IPS DF 19.7 (cell line): ENCODE results near the gene CFAP20DC.
"Not testable (repeated sequence)": the region's sequence is repeated elsewhere in the genome, so short reads cannot be mapped to it uniquely, and the experiment has no call there.

Experiments
- DNase-seq: peaks from one replicate; pipeline ENCODE4 v3.0.0-alpha.2; 2013; ENCODE audit warnings: low read depth, low spot score

CFAP20DC gene

DNA sequence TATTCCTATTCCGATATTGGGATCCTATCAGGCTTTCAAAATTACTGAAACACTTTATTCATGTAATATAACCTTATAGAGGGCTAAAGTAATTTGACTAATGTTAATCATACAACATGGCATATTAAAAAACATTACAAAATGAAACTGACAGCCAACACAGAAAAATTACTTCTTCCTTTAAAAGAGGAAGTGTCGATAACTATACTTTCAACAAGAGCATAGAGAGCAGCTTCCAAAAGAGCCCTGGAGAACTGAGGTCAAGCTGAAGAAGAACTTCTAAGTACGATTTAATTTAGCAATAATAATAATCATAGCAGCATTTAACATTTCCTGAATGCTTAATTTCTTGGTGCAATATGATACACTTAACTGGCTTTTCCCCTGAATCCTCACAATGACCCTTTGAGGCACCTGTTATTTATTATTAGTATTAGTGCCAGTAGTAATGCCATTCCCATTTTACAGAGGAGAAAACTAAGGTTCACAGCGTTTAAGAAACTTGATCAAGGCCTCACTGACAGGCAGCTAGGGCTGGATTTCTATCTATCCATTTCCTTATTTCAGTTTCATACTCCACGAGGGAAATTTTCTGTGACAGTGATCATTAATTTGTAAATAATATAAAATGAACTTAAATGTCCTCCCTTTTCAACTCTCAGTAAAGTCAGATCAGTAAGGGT lies 181.6 kb downstream of the CFAP20DC start:
- DNase-seq = no peak

DNA sequence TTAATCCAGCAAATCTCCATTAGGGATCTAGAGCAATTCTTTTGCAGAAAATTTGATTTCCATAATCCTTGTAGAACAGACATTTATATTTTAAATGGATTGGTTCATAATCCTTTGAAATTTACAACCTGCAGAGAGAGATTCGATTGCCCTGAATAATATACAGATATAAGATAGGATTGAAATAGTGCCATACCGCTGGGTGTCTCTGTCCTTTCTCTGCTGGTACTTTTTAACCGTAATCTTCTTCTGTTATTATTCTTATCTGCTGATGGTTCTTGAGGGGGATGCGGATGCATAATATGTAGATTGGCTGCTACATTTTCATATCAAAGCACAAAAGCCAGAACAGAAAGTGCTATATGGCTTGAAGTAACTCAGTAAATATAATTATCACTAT lies 182.2 kb downstream of the CFAP20DC start:
- DNase-seq = no peak

DNA sequence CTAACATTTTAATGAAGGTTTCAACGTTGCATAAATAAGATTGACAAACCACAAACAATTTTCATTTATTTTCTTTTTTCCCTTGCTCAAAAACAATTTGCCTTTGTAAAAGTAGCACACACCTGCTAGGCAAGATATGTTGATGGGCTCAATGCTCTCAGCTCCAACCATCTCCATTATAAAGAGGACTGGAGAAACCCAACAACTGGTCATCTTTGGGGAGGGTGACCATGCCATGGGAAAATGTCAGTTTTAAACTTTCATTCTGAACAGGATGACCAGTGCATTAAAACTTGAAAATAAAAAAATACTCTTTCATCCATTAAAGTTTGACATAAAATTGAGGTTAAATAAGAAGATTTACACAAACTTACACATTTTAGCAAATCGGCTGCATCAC lies 183.7 kb downstream of the CFAP20DC start:
- DNase-seq = no peak

DNA sequence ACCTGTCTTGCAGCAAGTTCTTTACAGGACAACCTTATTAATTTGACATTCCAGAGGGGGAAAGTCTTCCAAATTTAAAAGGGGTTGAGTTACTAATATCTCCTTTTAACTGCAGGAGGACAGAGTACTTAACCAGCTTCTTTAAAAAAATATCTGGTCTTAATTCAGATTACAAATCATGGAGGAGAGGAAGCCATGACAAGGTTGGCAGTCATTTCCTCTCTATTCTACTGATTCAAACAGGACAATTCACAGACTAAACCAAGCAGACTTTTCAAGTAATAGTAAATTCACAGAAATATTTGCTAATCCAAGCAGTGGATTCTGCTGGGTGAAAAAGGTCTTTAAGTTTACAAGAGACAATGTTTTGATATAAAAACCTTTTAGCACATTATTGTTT lies 185.3 kb downstream of the CFAP20DC start:
- DNase-seq = no peak

DNA sequence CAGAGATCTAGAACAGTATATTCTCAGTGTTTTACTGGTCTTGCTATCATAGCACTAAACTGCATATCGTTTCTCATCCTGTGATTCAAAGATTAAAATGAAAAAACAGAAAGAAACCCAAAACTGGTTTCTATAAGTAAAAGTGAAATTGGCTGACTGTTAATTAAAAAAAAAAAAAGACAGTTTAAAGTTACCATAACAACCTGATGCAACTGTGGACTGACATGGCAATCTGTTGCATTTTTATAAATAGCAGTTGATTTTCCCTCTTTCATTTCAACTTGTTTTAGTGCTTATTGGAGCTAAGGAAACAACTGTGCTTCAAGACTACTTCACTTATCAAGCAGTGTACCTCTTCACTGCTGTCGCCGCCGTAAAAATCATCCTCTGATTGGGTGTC lies 186.6 kb downstream of the CFAP20DC start:
- no peak for DNase-seq

DNA sequence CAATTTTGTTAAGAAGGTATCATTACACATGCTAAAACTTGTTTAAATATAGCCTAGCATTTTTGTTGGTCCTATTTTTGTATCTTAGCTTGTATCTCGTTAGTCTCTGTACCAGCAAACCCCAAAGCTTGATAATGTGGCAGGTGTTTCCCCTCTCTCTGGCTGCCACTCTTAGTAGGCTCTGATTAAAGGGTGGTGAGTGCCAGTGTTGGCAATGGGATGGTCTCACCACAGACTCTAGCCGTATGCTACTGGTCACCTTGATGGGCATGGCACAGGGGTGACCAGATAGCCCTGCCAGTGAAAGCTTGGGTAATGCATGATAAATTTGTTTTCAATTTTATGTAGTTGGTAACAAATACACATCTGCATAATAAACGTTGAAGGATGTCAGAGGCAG lies 188.3 kb downstream of the CFAP20DC start:
- DNase-seq = no peak

DNA sequence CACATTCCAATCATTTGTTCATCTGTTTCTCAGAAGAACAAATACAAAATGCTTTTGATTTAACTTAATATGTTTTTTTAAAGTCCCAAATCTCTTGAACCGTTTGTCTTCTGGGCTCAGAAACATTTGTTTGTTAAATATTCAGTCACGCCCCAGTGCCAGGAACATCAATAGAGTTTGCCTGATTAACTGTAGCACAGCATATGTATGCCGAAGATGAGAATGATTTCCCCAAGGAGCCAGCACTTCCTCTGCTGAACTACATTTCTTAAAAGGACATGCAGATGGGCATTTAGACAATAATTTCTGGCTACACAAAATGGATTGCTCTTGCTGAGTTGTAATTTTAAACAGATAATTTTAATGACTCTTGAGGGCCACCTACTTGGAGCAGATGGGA lies 191.7 kb downstream of the CFAP20DC start:
- DNase-seq = no peak

DNA sequence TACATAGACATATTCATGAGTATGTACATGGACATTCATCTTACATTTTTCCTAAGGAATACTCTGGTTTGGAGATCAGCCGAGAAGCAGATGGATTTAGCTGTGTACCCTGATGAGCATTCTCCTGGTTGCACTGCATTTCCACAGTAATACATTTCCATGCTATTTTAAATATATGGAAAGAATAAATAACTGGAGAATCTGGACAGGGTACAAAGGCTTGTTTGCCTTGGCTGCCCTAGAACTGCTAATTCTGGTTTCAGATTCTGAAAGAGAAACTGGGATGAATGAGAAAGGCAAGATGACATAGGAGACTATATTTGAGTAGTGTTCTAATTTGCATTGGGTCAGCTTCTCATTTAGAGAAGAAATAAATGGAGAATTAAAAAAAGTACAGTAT lies 192.4 kb downstream of the CFAP20DC start:
- DNase-seq = no peak

DNA sequence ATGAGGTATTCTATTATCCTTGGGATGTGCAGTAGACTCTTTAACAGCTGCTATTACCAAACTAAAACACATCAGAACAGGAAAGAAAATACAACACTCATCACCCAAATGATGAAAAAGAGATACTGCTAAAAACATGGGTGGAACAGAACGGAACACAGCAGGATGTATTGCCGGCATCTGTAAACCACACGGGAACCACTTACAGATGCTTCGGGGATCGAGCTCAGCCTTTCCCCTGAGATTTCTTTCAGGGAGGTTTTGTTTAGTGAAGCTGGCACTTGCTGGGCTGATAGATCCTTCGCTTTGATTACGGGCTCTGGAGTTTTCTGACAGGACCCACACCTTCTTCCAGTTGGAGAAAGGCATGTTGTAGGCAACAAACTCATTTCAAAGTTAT lies 201.0 kb downstream of the CFAP20DC start:
- DNase-seq = no peak

DNA sequence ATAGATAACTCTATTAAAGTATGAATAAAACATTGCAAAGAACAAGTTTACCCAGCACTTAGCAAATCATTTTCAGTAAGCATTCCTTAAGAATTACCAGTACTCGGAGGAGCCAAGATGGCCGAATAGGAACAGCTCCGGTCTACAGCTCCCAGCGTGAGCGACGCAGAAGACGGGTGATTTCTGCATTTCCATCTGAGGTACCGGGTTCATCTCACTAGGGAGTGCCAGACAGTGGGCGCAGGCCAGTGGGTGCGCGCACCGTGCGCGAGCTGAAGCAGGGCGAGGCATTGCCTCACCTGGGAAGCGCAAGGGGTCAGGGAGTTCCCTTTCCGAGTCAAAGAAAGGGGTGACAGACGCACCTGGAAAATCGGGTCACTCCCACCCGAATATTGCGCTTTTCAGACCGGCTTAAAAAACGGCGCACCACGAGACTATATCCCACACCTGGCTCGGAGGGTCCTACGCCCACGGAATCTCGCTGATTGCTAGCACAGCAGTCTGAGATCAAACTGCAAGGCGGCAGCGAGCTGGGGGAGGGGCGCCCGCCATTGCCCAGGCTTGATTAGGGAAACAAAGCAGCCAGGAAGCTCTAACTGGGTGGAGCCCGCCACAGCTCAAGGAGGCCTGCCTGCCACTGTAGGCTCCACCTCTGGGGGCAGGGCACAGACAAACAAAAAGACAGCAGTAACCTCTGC lies 207.6 kb downstream of the CFAP20DC start:
- DNase-seq = not testable (repeated sequence)

DNA sequence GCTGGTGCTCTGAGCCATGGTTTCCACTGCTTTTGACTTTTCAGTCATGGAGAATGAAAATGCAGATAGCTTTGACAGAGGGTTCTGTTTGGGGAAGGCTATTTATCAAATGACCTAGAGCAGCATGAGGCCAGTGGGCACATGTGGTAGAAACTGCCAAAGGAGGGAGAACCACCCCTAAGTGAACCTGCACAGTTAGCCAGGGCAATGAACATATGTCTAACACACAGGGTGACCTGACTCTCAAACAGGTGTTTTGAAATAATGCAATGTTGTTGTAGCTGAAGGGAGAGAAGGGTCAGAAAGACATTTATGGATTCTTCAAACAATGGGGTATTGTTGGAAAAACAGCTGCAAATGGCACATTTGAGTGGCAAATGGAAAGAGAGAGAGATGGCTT lies 208.9 kb downstream of the CFAP20DC start:
- DNase-seq = no peak

DNA sequence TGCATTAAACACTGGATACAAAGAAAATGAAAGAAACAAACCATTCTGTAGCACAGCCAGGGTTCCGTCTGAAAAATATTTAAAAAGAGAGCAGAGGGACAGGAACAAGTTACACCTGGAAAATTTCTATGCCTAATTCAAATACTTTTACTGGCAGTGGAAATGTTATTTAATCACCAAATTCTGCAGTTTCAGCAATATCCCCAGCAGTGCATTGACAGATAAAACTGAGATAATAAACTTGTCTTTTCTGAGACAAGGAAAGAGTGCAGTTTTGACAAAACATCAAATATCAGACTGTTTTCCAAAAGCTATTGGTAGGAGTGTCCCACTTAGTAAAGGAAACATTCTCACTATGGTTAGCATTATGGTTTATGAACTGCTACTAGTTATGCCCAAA lies 209.9 kb downstream of the CFAP20DC start:
- no peak for DNase-seq

DNA sequence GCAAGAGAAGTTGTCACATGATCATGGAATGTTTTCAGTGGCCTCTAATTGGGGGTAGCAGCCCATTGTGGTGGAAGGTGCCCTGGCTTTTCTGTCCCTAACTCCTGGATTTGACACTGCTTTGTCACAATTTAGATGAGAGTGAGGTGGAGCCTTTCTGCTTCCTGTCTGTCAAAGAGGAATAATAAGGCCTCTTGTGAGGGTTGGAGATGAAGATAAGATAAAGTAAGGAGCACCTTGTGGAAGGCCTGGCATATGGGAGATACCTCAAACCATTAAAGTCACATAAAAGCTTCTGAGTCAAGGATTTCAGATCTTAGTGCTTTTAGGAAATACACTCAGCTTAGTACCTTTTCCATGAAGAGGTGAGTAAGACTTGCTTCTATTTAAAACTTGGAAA lies 210.6 kb downstream of the CFAP20DC start:
- no peak for DNase-seq

DNA sequence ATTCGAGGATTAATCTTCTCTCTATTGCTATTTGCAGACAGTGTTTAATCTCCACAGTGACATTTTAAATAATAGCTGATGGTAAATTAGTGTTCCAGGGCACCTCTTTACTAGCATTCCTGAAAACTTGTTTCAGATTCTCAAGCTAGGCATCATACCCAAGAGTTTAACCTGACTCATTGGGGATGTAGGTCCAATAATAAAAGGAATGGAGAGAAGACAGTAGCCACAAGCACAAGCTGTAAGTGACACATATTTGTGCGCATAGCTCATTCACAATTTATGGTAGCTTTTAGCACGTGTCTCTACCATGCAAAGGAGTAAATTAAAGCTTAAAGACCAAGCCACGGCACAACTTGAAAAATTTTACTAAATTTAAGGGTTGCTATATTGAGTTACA lies 212.0 kb downstream of the CFAP20DC start:
- DNase-seq = no peak

DNA sequence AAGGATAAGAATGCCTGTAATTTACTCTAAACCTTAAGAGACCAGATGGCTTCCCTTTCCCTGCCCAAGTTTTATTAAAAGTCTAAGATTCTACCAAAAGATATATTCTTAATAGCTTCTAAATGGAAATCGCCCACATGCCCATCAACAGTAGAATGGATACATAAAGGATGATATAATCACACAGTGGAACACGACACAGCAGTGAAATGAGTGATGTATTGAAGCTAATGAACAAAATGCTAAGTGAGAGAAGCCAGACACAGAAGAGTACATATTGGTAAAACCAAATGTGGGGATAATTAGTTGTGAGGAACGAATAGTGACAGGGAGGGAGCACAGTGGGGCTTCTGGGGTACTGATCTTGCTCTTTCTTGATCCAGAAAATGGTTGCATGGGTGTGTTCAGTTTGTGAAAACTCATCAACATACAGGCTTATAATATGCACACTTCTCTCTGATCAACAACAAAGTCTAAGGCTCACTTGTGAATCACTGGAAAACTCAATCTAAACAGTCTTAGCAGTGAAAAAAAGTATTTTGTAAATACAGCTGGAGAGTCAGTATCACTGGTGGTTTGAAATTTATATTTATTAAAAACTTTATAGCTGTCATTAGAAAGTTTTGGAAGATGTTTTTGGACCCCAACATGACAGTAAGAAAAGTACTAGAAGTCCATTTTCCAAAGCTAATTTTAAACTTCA lies 212.5 kb downstream of the CFAP20DC start:
- DNase-seq = no peak

DNA sequence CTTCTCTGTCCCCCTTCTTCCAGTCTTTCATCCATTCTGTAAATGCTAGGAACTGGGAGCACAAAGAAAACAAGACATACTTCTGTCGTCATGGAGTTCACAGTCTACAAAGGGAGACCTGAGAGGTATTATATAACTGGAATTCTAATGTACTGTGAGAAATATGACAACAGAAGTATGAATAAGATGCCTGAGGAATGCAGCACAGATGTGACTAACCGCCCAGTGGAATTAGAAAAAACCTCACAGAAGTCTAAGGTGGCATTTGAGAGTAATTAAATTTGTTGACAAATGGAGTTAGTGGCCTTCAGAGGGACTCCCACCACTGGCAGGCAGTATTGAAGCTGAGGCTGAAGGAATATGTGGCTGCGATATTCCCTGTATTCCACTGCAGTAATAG lies 214.7 kb downstream of the CFAP20DC start:
- DNase-seq = no peak

DNA sequence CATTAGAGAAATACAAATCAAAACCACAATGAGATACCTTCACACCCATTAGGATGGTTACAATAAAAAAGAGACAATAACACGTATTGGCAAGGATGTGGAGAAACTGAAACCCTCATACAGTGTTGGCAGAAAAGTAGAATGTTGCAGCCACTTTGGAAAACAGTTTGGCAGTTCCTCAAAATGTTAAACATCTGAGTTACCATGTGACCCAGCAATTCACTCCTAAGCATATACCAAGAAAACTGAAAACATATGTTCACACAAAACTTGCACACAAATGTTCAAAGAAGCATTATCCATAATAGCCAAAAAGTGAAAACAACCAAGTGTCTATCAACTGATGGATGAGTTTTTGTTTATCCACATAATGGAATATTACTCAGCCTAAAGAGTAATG lies 216.3 kb downstream of the CFAP20DC start:
- no peak for DNase-seq

DNA sequence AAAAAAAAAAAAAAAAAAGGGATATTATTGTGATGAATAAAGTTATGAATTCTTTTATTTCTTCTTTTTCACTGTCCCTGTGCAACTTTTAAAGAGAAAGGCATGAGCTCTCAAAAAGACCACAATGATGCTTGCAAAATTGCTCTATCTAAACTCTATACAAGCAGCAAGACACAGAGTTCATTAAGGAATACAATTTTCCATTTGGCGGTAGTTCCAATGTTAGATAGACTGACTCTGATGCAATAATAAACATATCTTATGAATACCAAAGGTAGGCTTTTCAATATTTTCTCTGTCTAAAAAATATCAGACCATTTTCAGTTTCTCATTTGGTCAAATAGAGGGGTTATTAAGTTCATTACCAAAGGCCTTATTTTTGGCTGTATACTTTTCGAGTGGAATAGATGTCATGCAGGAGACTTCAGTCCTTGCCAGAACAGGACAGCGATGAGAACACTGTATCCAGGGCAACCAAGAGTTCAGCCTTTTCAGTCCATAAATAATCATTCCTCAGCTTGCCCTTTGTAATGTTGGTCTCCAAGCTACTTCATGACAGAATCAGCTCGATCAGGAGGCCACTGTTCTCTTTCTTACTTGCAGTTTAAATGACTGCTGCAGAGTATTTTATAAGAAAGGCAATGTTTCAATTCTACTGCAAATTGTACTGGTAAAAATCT lies 220.4 kb downstream of the CFAP20DC start:
- DNase-seq = no peak

DNA sequence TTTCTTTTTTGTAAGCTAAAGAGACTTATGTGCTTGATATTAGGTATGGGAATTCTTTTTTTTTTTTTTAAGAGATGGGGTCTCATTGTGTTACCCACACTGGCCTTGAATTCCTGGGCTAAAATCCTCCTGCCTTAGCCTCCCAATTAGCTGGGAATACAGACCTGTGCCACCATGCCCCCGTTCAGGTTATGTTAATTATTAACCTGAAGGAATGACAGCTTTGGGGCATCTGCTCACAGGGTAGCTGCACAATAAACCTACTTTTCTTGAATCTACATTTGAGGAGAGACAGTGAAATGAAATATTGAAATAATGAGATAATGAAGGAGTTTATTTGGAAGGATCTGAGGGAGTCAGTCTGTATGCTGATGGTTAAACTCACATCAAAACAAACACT lies 225.0 kb downstream of the CFAP20DC start:
- no peak for DNase-seq

DNA sequence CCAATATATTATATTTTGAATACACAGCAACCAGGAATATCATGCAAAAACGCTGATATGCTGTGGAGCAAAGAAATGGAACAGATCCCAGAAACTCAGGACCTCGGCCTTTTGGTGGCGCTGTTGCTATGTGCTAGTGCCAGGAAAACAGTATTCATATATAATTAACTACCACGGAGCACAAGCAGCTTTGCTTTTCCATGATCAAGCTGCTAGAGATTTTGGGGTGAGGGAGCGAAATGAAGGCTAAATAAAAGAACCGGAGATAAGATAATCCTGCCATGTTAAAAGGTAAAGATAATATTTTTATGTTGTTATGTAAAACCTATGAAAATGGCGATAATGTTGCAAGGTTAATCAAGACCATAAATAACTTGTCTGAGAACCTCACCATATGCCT lies 225.5 kb downstream of the CFAP20DC start:
- peak; percentile 12 for DNase-seq

DNA sequence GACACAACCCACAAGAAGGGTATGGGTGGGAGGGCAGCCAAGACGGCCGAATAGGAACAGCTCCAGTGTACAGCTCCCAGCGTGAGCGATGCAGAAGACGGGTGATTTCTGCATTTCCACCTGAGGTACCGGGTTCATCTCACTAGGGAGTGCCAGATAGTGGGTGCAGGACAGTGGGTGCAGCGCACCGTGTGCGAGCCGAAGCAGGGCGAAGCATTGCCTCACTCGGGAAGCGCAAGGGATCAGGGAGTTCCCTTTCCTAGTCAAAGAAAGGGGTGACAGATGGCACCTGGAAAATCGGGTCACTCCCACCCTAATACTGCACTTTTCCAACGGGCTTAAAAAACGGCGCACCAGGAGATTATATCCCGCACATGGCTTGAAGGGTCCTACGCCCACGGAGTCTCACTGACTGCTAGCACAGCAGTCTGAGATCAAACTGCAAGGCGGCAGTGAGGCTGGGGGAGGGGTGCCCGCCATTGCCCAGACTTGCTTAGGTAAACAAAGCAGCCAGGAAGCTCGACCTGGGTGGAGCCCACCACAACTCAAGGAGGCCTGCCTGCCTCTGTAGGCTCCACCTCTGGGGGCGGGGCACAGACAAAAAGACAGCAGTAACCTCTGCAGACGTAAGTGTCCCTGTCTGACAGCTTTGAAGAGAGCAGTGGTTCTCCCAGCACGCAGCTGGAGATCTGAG lies 243.1 kb downstream of the CFAP20DC start:
- not testable (repeated sequence) for DNase-seq

DNA sequence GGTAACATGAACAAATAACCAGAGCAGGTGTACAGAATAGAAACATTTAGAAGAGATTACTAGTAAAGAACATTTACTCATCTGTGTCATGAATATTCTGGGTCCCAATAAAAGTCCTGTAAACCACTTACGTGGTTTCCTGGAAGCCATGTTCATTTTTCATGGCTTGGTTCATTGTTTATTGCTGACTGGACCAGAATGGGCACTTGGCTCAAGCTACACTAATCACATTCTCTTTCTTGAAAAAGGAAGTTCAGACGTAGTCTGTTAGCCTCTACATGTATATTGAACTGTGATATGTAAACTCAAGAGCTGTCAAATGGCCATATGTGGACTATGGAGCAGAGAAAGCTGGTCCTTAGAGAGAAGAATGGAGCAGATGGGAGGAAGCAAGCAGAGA lies 244.9 kb downstream of the CFAP20DC start:
- no peak for DNase-seq
